Mesenteric fat pad (tissue), 1 donor: ENCODE results near the gene TGIF2LY. TPM values are rescaled to one million over a fixed set of nuclear protein-coding genes. Genes with fewer than 3 reads are reported as not detected.
"Not testable (repeated sequence)": the region's sequence is repeated elsewhere in the genome, so short reads cannot be mapped to it uniquely, and the experiment has no call there.

Experiments
- DNase-seq: peaks from one replicate; pipeline ENCODE4 v3.0.0-alpha.2; 2020; ENCODE audit warnings: low spot score
- long read RNA-seq: library from polyadenylated mRNA; unstranded; transcript quantifications from one replicate; pipeline ENCODE4 v2.0.0, GENCODE V29; 2020
- total RNA-seq: library from RNA; stranded (reverse); fragmentation: NEBNext Ultra II Directional; extraction: Animal tissue kit (Norgen Biotek cat#: 25700); gene quantifications from one replicate; pipeline ENCODE4 v1.2.1, GENCODE V29; 2021
- donor health status: DM: yes; HTN: yes; CAD: no.

The TGIF2LY gene
- total RNA-seq: not detected
- long read RNA-seq: 0 reads

DNA sequence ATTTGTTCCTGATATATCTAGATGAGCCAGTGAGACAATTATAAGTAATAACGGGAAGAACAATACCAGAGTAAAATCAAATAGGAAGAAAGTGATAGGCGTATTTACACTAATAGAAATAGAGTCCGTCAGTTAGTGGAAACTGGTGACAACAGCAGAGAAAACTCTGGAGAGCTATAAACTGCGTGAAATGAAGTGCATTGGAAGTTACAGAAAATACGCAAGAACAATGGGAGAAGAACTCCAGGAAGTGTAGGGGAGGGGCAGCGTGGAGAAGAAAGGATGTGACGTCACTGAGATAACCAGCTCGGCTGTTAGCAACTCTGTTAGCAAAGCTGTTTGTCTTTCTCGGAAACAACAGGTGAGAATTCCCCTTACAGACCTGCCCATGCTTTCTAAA is at the start of gene TGIF2LY:
TSS of gene TGIF2LY (plus strand) at position 301 of the 400 bp plus-strand sequence. CDS start 178 bp downstream, outside the sequence.
- not testable (repeated sequence) for DNase-seq
